ENCODE results near the gene PDPK1. TPM values are rescaled to one million over a fixed set of nuclear protein-coding genes. Genes with fewer than 3 reads are reported as not detected.
"Not testable (repeated sequence)": the region's sequence is repeated elsewhere in the genome, so short reads cannot be mapped to it uniquely, and the experiment has no call there.

Gene PDPK1
- total RNA-seq, 4 donors from 2014 or later: 28.6 to 41.7 (median 32.4) TPM

GRCh38 chr16:2611499-2611862 lies 73.7 kb downstream of the PDPK1 start:
- DNase-seq (ENCODE audit: low spot score in 2 of 2): no peak

GRCh38 chr16:2611877-2612276 lies 74.1 kb downstream of the PDPK1 start:
- H3K27me3 ChIP-seq; H3K9me3 ChIP-seq; H3K27ac ChIP-seq; H3K4me3 ChIP-seq; DNase-seq (ENCODE audit: low spot score in 2 of 2): not testable (repeated sequence)
- Histone ChIP-seq H3K36me3 (peaks cover 0 to 25% (median 6%) of the 10 kb centered on the region in 3 donors), H3K4me1 (peaks cover 0 to 14% (median 0%) of the 10 kb centered on the region in 4 donors)
- WGBS, 2 donors: no CpG with 5 or more reads among the region's 17 CpGs

More at GRCh38 chr16:2611499-2611862, 73.7 kb downstream of the PDPK1 start:
- H3K27me3 ChIP-seq: no peaks in the 10 kb centered on the region
- TF ChIP-seq POLR2A (IDR thresholded peaks at IDR 0.05) (no peak), EP300 (IDR thresholded peaks at IDR 0.05) (no peak)
- TF ChIP-seq, protein P1, sequence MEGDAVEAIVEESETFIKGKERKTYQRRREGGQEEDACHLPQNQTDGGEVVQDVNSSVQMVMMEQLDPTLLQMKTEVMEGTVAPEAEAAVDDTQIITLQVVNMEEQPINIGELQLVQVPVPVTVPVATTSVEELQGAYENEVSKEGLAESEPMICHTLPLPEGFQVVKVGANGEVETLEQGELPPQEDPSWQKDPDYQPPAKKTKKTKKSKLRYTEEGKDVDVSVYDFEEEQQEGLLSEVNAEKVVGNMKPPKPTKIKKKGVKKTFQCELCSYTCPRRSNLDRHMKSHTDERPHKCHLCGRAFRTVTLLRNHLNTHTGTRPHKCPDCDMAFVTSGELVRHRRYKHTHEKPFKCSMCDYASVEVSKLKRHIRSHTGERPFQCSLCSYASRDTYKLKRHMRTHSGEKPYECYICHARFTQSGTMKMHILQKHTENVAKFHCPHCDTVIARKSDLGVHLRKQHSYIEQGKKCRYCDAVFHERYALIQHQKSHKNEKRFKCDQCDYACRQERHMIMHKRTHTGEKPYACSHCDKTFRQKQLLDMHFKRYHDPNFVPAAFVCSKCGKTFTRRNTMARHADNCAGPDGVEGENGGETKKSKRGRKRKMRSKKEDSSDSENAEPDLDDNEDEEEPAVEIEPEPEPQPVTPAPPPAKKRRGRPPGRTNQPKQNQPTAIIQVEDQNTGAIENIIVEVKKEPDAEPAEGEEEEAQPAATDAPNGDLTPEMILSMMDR (IDR thresholded peaks at IDR 0.05): no peak
- WGBS, 2 donors: 93 to 100% methylated on average over 8 to 9 of the region's 12 CpGs
- H3K4me3 ChIP-seq: no peak overlapping the region
- peaks cover 0 to 25% (median 6%) of the 10 kb centered on the region in 3 donors for H3K36me3 ChIP-seq
- H3K27ac ChIP-seq: no peak overlapping the region
- peaks cover 0 to 14% (median 0%) of the 10 kb centered on the region in 4 donors for H3K4me1 ChIP-seq
- no peaks in the 10 kb centered on the region for H3K9me3 ChIP-seq

DNA sequence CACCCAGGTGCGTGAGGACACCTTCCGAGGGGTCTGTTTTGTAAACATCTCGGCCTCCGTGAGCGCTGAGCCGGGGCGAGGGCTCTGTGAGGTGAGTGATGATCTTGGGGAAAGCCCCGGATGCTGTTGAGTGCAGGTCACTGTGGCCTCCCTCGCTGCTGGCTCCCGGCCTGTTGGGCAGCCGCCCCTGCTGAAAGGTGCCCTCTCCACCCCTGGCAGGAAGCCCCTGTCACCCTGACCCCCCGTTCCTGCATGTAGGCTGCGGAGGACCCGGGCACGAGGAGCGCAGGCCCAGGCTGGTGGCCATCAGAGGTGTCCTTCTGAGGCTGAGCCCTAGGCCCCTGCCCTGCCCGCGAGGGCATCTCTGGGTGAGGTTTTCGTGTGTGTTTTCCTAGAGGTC lies 75.4 kb downstream of the PDPK1 start:
- H3K27me3 ChIP-seq, H3K27ac ChIP-seq, H3K4me1 ChIP-seq, H3K4me3 ChIP-seq, H3K9me3 ChIP-seq: not testable (repeated sequence)
- H3K36me3 ChIP-seq: peaks cover 0 to 25% (median 6%) of the 10 kb centered on the region in 3 donors
- WGBS, 2 donors: 92% methylated on average over 14 of the region's 19 CpGs; no CpG with 5 or more reads in 1 of the 2 donors
- DNase-seq (ENCODE audit: low spot score in 2 of 2): peak in 1 of 2 donors; percentile 11

DNA sequence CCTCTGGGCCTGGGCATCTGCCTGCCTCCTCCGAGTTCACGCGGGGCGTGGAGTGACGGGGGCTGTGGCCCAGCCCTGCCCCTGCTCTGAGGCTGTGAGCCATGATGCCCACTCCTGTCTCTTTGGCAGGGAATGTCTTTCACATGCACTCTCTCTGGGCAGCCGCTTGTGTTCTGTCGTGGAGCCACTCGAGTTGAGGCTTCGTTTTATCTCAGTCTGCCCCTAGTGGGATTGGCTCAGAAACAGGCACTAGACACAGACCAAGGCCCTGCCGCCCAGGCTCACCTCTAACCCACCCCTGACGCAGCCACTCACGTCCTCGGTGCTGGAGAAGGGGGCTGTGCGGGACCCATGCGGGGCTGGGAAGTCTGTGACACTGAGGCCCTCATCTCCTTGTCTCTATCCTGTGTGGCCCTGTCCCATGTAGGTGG lies 77.0 kb downstream of the PDPK1 start:
- Histone ChIP-seq H3K36me3 (peaks cover 0 to 25% (median 6%) of the 10 kb centered on the region in 3 donors), H3K27ac (no peak overlapping the region), H3K9me3 (no peaks in the 10 kb centered on the region), H3K4me1 (peaks cover 0 to 5% (median 0%) of the 10 kb centered on the region in 4 donors), H3K27me3 (no peaks in the 10 kb centered on the region), H3K4me3 (no peak overlapping the region)
- TF ChIP-seq EP300 (IDR thresholded peaks at IDR 0.05) (no peak), POLR2A (IDR thresholded peaks at IDR 0.05) (no peak)
- TF ChIP-seq, protein P1 (IDR thresholded peaks at IDR 0.05): no peak
- WGBS, 2 donors: 88 to 94% methylated on average over 15 of the region's 15 CpGs
- no peak for DNase-seq (ENCODE audit: low spot score in 2 of 2)

GRCh38 chr16:2618964-2619363 lies 81.1 kb downstream of the PDPK1 start:
- not testable (repeated sequence) for H3K4me1 ChIP-seq; H3K27me3 ChIP-seq; H3K27ac ChIP-seq; H3K9me3 ChIP-seq; H3K36me3 ChIP-seq; H3K4me3 ChIP-seq; DNase-seq (ENCODE audit: low spot score in 2 of 2)
- no CpG with 5 or more reads among the region's 20 CpGs for WGBS, 2 donors

GRCh38 chr16:2619628-2620027 lies 81.8 kb downstream of the PDPK1 start:
- 100% methylated on average over 1 of the region's 12 CpGs; no CpG with 5 or more reads in 1 of the 2 donors for WGBS, 2 donors
- not testable (repeated sequence) for H3K4me3 ChIP-seq; H3K27me3 ChIP-seq; H3K27ac ChIP-seq; DNase-seq (ENCODE audit: low spot score in 2 of 2); H3K9me3 ChIP-seq; H3K4me1 ChIP-seq; H3K36me3 ChIP-seq

DNA sequence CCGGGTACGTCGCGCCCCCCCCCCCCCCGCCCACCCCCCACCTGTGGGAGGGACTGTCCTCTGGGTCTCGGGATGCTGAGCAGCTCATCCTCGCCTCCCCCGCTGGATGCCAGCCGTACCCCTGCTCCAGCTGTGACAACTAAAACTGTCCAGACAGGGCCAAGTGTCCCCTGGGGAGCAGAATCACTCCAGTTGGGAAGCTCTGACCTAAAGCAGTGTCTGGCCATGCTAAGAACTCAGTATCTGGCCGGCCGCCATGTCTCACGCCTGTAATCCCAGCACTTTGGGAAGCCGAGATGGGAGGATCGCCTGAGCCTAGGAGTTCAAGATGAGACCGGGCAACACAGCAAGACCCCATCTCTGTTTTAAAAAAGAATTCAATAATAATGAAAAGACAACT lies 83.0 kb downstream of the PDPK1 start:
- DNase-seq (ENCODE audit: low spot score in 2 of 2); H3K4me1 ChIP-seq; H3K27ac ChIP-seq; H3K27me3 ChIP-seq; H3K4me3 ChIP-seq; H3K36me3 ChIP-seq; H3K9me3 ChIP-seq: not testable (repeated sequence)
- WGBS, 2 donors: 100% methylated on average over 1 of the region's 15 CpGs; no CpG with 5 or more reads in 1 of the 2 donors

- H3K9me3 ChIP-seq; H3K4me1 ChIP-seq; DNase-seq (ENCODE audit: low spot score in 2 of 2); H3K27ac ChIP-seq; H3K36me3 ChIP-seq; H3K27me3 ChIP-seq; H3K4me3 ChIP-seq: not testable (repeated sequence)
- WGBS, 2 donors: 88 to 100% methylated on average over 1 to 4 of the region's 8 CpGs
Measured at GRCh38 chr16:2621395-2621794, 83.6 kb downstream of the PDPK1 start.

DNA sequence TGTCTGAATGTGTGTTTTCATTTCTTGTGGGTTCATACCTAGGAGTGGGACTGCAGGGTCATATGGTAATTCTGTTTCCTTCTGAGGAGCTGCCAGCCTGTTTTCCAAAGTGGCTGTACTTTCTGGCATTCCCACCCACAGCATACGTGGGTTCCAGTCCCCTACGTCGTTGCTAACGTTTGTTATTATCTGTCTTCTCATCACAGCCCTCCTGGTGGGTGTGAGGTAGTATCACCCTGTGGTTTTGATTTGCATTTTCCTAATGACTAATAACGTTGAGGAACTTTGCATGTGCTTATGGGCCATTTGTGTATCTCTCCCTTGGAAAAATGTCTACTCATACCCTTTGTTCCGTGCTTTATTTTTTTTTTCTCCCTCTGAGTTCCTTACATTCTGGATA lies 89.3 kb downstream of the PDPK1 start:
- no CpG with 5 or more reads among the region's 6 CpGs for WGBS, 2 donors
- not testable (repeated sequence) for H3K9me3 ChIP-seq, H3K4me1 ChIP-seq

GRCh38 chr16:2631203-2631602 lies 93.4 kb downstream of the PDPK1 start:
- not testable (repeated sequence) for H3K27ac ChIP-seq; H3K9me3 ChIP-seq; H3K27me3 ChIP-seq; H3K4me3 ChIP-seq; H3K36me3 ChIP-seq; DNase-seq (ENCODE audit: low spot score in 2 of 2); H3K4me1 ChIP-seq
- WGBS, 2 donors: no CpG with 5 or more reads among the region's 11 CpGs

More for the DNA sequence above, 89.3 kb downstream of the PDPK1 start:
- not testable (repeated sequence) for DNase-seq (ENCODE audit: low spot score in 2 of 2); H3K27me3 ChIP-seq; H3K27ac ChIP-seq; H3K4me3 ChIP-seq; H3K36me3 ChIP-seq

- not testable (repeated sequence) for H3K4me3 ChIP-seq; H3K27me3 ChIP-seq; H3K9me3 ChIP-seq; DNase-seq (ENCODE audit: low spot score in 2 of 2); H3K36me3 ChIP-seq; H3K4me1 ChIP-seq; H3K27ac ChIP-seq
- no CpG with 5 or more reads among the region's 7 CpGs for WGBS, 2 donors
Measured at GRCh38 chr16:2632291-2632690, 94.5 kb downstream of the PDPK1 start.

Data from tibial nerve (tissue), 4 donors.